Activated CD8-positive, alpha-beta memory T cell treated with anti-CD3 and anti-CD28 coated beads, Interleukin-2, amount 10 ng/mL, durations not matched to agents 7 days and 5 days (primary cell): Measurements from ENCODE around the gene FCHSD1. TPM values are rescaled to one million over a fixed set of nuclear protein-coding genes. Genes with fewer than 3 reads are reported as not detected.

ENCODE experiments used
- ATAC-seq: fragments of 150-1000 bp; cut with Tn5 transposase; one replicate; pipeline ENCODE4 v1.10.0; 2021; ENCODE audit warnings: moderate library complexity
- CTCF ChIA-PET: fragments of 350-600 bp; sonication (Branson Sonifier 250); formaldehyde crosslinking; loops from one replicate; lab custom pipeline; 2021; ENCODE audit warnings: antibody characterized with exemption; lab: Charles Lee
- DNase-seq: peaks from one replicate; pipeline ENCODE4 v3.0.0-alpha.2; 2020
- H3K27ac Mint-ChIP-seq: one replicate; pipeline ENCODE4 v1.8.0; 2021; ENCODE audit warnings: mild to moderate bottlenecking, mixed read lengths
- H3K27me3 Mint-ChIP-seq: one replicate; pipeline ENCODE4 v1.8.0; 2021; ENCODE audit warnings: mixed read lengths
- H3K36me3 Mint-ChIP-seq: one replicate; pipeline ENCODE4 v1.8.0; 2021; ENCODE audit warnings: mild to moderate bottlenecking, mixed read lengths
- H3K4me1 Mint-ChIP-seq: one replicate; pipeline ENCODE4 v1.8.0; 2021; ENCODE audit warnings: mixed read lengths
- H3K4me3 Mint-ChIP-seq: one replicate; pipeline ENCODE4 v1.8.0; 2021; ENCODE audit warnings: mild to moderate bottlenecking, moderate library complexity, mixed read lengths
- H3K9me3 Mint-ChIP-seq: one replicate; pipeline ENCODE4 v1.8.0; 2022; ENCODE audit warnings: low read depth, mixed read lengths
- total RNA-seq, 2 experiments: library from RNA; stranded (reverse); gene quantifications; one replicate each; pipeline ENCODE4 v1.2.3, GENCODE V29; 2021

FCHSD1 gene
- total RNA-seq: 10 to 100 TPM; 46.5 to 64.1 TPM

GRCh38 chr5:141650851-141651727, at the start of gene FCHSD1:
Gene FCHSD1 (minus strand): TSS chr5:141651418. CDS start chr5:141651368, 50 bp downstream.
- H3K27me3 Mint-ChIP-seq: no peaks in the 10 kb centered on the region
- peak within 1 kb of the TSS; percentile 95 for H3K27ac Mint-ChIP-seq
- peaks cover 27% of the 10 kb centered on the region for H3K4me1 Mint-ChIP-seq
- ATAC-seq: peak; percentile 98
- H3K4me3 Mint-ChIP-seq: peak within 1 kb of the TSS; percentile 93
- peaks cover 4% of the 10 kb centered on the region for H3K36me3 Mint-ChIP-seq
- peak; percentile 92 for DNase-seq
- CTCF ChIA-PET: interaction anchor here (0.7 to 3.1 kb wide), 19 partner anchors 9 to 318 kb away, joined by 3 to 18 read pairs (median 5); partner anchors contain the start of genes DIAPH1, HDAC3, PCDH1 and RELL2
- H3K9me3 Mint-ChIP-seq: no peaks in the 10 kb centered on the region

- Mint-ChIP-seq H3K36me3 (no peaks in the 10 kb centered on the region), H3K9me3 (no peaks in the 10 kb centered on the region), H3K27me3 (peaks cover 37% of the 10 kb centered on the region), H3K27ac (no peak overlapping the region), H3K4me3 (no peak overlapping the region), H3K4me1 (peaks cover 30% of the 10 kb centered on the region)
- DNase-seq: no peak
- ATAC-seq: no peak
- CTCF ChIA-PET: interaction anchor here (1.1 to 16.7 kb wide), 5 partner anchors 33 to 958 kb away, joined by 3 to 333 read pairs (median 74); partner anchors contain the start of genes PCDH1 and PCDH12
These were observed 46.4 kb upstream of the FCHSD1 start for GRCh38 chr5:141697586-141697985.

- Mint-ChIP-seq H3K4me1 (peaks cover 33% of the 10 kb centered on the region), H3K27me3 (peaks cover 34% of the 10 kb centered on the region), H3K36me3 (no peaks in the 10 kb centered on the region), H3K4me3 (no peak overlapping the region), H3K9me3 (no peaks in the 10 kb centered on the region), H3K27ac (no peak overlapping the region)
- ATAC-seq: no peak
- no peak for DNase-seq
- CTCF ChIA-PET: interaction anchor here (1.0 to 16.7 kb wide), 7 partner anchors 31 to 273 kb away, joined by 3 to 333 read pairs (median 4); partner anchors contain the start of genes PCDH1, PCDH12 and RNF14
These were observed 45.2 kb upstream of the FCHSD1 start for GRCh38 chr5:141696431-141696830.

GRCh38 chr5:141695627-141696215, 44.5 kb upstream of the FCHSD1 start:
- H3K4me3 Mint-ChIP-seq: no peak overlapping the region
- H3K4me1 Mint-ChIP-seq: peaks cover 29% of the 10 kb centered on the region
- no peak overlapping the region for H3K27ac Mint-ChIP-seq
- CTCF ChIA-PET: interaction anchor here (1.0 to 16.7 kb wide), 8 partner anchors 14 to 317 kb away, joined by 3 to 333 read pairs (median 39); partner anchors contain the start of genes ARAP3, GNPDA1, PCDH1 and PCDH12
- H3K36me3 Mint-ChIP-seq: no peaks in the 10 kb centered on the region
- ATAC-seq (no peak), DNase-seq (no peak)
- H3K9me3 Mint-ChIP-seq: no peaks in the 10 kb centered on the region
- H3K27me3 Mint-ChIP-seq: peaks cover 32% of the 10 kb centered on the region

- ATAC-seq: no peak
These were observed 43.3 kb upstream of the FCHSD1 start for GRCh38 chr5:141694479-141694878.

GRCh38 chr5:141692919-141693725, 41.9 kb upstream of the FCHSD1 start:
- peaks cover 35% of the 10 kb centered on the region for H3K4me1 Mint-ChIP-seq
- H3K27ac Mint-ChIP-seq: peak overlapping the region; percentile 86
- peak overlapping the region; percentile 76 for H3K4me3 Mint-ChIP-seq
- DNase-seq: peak; percentile 88
- peak; percentile 88 for ATAC-seq
- H3K36me3 Mint-ChIP-seq: no peaks in the 10 kb centered on the region
- peaks cover 28% of the 10 kb centered on the region for H3K27me3 Mint-ChIP-seq
- CTCF ChIA-PET: interaction anchor here (0.7 to 16.7 kb wide), 36 partner anchors 9 to 450 kb away, joined by 3 to 333 read pairs (median 8); partner anchors contain the start of genes ARAP3, DELE1, FCHSD1 and GNPDA1
- no peaks in the 10 kb centered on the region for H3K9me3 Mint-ChIP-seq

More at GRCh38 chr5:141694479-141694878, 43.3 kb upstream of the FCHSD1 start:
- Mint-ChIP-seq H3K4me1 (peaks cover 29% of the 10 kb centered on the region), H3K4me3 (no peak overlapping the region), H3K27ac (no peak overlapping the region), H3K36me3 (no peaks in the 10 kb centered on the region), H3K27me3 (peaks cover 31% of the 10 kb centered on the region), H3K9me3 (no peaks in the 10 kb centered on the region)
- no peak for DNase-seq
- CTCF ChIA-PET: interaction anchor here (1.3 to 16.7 kb wide), 10 partner anchors 8 to 318 kb away, joined by 3 to 333 read pairs (median 51); partner anchors contain the start of genes ARAP3, GNPDA1, PCDH1 and PCDH12

GRCh38 chr5:141692533-141692888, 41.3 kb upstream of the FCHSD1 start:
- DNase-seq (peak; percentile 49), ATAC-seq (peak; percentile 5)
- Mint-ChIP-seq H3K9me3 (no peaks in the 10 kb centered on the region), H3K27ac (peak overlapping the region; percentile 86), H3K36me3 (no peaks in the 10 kb centered on the region), H3K4me3 (peak overlapping the region; percentile 76), H3K4me1 (peaks cover 35% of the 10 kb centered on the region), H3K27me3 (peaks cover 28% of the 10 kb centered on the region)
- CTCF ChIA-PET: interaction anchor here (0.5 to 16.7 kb wide), 47 partner anchors 10 to 1006 kb away, joined by 3 to 333 read pairs (median 6); partner anchors contain the start of genes ARAP3, DELE1, FCHSD1 and GNPDA1

- Mint-ChIP-seq H3K36me3 (no peaks in the 10 kb centered on the region), H3K4me1 (peaks cover 35% of the 10 kb centered on the region), H3K9me3 (no peaks in the 10 kb centered on the region), H3K27ac (peak overlapping the region; percentile 86), H3K27me3 (peaks cover 28% of the 10 kb centered on the region), H3K4me3 (peak overlapping the region; percentile 76)
- ATAC-seq: peak; percentile 85
- peak; percentile 92 for DNase-seq
- CTCF ChIA-PET: interaction anchor here (0.5 to 16.7 kb wide), 53 partner anchors 10 to 1007 kb away, joined by 3 to 333 read pairs (median 5); partner anchors contain the start of genes ARAP3, DELE1, FCHSD1 and GNPDA1
These were observed 40.8 kb upstream of the FCHSD1 start for GRCh38 chr5:141691867-141692532.

GRCh38 chr5:141691286-141691866, 40.2 kb upstream of the FCHSD1 start:
- H3K36me3 Mint-ChIP-seq: no peaks in the 10 kb centered on the region
- H3K4me3 Mint-ChIP-seq: no peak overlapping the region
- no peak for DNase-seq
- H3K27me3 Mint-ChIP-seq: peaks cover 28% of the 10 kb centered on the region
- peaks cover 35% of the 10 kb centered on the region for H3K4me1 Mint-ChIP-seq
- CTCF ChIA-PET: interaction anchor here (0.7 to 16.7 kb wide), 49 partner anchors 9 to 1007 kb away, joined by 3 to 333 read pairs (median 5); partner anchors contain the start of genes ARAP3, DELE1, FCHSD1 and GNPDA1
- H3K9me3 Mint-ChIP-seq: no peaks in the 10 kb centered on the region
- ATAC-seq: no peak
- H3K27ac Mint-ChIP-seq: no peak overlapping the region

- DNase-seq (no peak), ATAC-seq (no peak)
- peaks cover 28% of the 10 kb centered on the region for H3K4me1 Mint-ChIP-seq
- H3K4me3 Mint-ChIP-seq: no peak overlapping the region
- peaks cover 27% of the 10 kb centered on the region for H3K27me3 Mint-ChIP-seq
- H3K27ac Mint-ChIP-seq: no peak overlapping the region
- H3K36me3 Mint-ChIP-seq: no peaks in the 10 kb centered on the region
- CTCF ChIA-PET: interaction anchor here (1.0 to 1.6 kb wide), 4 partner anchors 124 to 282 kb away, joined by 3 to 7 read pairs (median 4); partner anchors contain the start of gene RNF14
- H3K9me3 Mint-ChIP-seq: no peaks in the 10 kb centered on the region
These were observed 35.6 kb upstream of the FCHSD1 start for GRCh38 chr5:141686648-141687416.

- Mint-ChIP-seq H3K9me3 (no peaks in the 10 kb centered on the region), H3K36me3 (no peaks in the 10 kb centered on the region), H3K27me3 (peaks cover 17% of the 10 kb centered on the region), H3K4me1 (peaks cover 34% of the 10 kb centered on the region), H3K4me3 (no peak overlapping the region), H3K27ac (no peak overlapping the region)
- no peak for DNase-seq
- ATAC-seq: no peak
- CTCF ChIA-PET: interaction anchor here (1.6 kb wide), 1 partner anchor 284 kb away, joined by 4 read pairs; no protein-coding TSS in a partner anchor
These were observed 34.4 kb upstream of the FCHSD1 start for GRCh38 chr5:141685591-141685990.
